HG03159 (cell line): ENCODE measurements around the gene LPP.

Experiments
- ATAC-seq: cut with Tn5 transposase; IDR thresholded peaks from one replicate; pipeline ENCODE4 v1.9.1; 2021; ENCODE audit warnings: mild to moderate bottlenecking, moderate library complexity; ENCODE audit not compliant: unreplicated experiment

The LPP gene

GRCh38 chr3:188533172-188533571 lies 379.2 kb downstream of the LPP start:
- ATAC-seq = no peak

DNA sequence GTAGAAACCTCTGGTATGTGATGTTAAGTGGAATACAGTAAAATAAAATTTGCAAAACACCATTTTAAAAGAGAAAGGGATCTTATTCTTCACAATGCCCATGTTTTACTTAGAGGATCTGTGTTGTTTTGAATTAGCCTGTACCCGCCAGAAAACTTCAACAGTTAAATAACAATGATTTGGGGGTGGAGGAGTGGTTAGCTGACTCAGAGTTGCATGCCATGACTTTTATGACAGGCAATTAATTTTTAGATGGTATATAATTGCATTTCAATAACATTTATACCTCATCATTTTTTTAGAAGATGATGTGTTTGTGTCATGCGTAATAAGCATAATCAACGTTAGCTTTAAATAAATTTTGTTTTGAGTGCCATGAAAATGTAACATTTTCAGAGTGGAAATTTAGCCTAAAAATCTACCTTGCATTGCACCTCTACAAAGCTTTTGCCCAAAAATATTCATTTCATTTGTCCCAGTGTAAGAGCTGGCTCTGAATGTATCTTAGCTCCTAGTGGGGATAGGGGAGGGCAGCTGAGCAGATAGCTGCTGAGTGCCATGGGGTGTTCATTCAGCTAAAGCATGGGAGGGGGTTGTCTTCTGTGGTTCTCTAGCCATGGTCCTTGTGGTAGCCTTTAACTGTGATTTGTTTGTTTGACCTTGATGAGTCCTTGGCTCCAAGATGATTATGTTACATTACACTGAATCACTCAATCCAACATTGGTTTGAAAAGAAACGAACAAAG lies 379.8 kb downstream of the LPP start:
- ATAC-seq = no peak

DNA sequence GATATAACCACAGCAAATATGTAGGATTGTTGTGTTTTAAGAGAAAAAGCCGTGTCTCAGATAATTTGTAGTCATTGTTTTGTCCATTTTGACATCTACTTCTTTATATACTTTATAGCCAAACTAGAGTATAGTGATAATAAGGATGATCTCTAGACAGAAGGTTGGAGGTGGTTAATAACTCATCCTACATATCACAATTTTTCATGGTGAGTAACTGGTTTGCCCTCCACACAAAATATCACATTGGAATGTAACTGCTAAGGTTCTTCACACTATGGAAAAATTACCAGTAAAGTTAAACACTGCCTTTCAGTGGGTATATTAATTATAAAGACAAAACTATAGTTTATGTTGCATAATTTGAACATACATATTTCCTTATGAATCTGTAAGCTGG lies 380.7 kb downstream of the LPP start:
- no peak for ATAC-seq

DNA sequence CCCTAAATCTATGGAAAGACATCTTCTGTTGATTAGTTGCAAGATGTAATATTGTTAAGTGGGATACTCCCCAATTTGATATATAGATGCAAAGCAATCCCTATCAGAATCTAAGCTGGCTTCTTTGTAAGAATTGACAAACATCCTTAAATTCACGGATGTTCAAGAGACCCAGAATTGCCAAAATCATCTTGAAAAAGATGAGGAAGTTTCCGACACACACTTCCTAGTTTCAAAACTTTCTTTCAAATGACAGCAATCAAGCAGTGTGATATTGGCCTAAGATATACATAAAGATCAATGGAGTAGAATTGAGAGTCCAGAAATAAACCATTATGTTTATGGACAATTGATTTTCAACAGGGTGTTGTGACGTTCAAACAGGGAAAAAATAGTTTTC lies 383.6 kb downstream of the LPP start:
- ATAC-seq = no peak

DNA sequence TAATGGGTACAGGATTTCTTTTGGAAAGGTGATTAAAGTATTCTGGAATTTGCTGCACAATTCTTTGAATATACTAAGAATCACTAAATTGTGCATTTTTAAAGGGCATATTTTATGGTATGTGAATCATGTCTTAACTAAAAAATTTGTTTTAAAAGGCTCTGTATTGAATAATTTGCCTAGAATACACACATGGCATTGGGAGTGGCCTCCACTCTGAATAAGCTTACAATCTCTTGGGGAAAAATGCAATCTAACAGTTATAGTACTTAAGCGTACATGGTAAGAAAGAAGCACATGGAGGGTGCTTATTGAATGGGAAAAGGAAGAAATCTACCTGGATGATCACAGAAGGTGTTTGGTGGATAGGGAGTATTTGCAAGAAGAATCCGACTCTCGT lies 385.1 kb downstream of the LPP start:
- ATAC-seq = no peak

DNA sequence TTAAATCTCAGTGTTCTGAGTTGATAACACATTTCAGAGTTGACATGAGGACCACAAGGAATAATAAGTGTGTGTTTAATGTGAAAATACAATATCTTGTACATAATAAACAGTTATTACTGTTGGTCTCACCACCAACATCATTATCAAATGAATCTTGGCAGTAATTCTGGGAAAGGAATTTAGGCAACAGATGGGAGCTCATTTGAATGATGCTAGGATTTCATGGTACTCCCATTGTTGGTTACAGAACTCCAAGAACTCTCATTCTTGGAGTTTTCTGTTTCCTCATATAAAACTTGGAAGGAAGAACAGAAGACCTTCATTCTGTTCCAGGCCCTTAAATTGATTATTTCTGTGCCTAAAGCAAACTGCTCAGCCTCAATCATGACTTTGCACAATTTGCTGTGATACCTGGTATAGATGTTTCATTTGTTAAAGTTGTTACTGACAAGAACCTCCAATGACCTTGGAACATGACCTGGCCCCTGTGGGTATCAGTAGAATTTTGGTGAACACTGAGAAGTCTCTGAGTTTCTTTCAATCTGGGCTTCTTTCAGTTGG lies 385.8 kb downstream of the LPP start:
- ATAC-seq = no peak

DNA sequence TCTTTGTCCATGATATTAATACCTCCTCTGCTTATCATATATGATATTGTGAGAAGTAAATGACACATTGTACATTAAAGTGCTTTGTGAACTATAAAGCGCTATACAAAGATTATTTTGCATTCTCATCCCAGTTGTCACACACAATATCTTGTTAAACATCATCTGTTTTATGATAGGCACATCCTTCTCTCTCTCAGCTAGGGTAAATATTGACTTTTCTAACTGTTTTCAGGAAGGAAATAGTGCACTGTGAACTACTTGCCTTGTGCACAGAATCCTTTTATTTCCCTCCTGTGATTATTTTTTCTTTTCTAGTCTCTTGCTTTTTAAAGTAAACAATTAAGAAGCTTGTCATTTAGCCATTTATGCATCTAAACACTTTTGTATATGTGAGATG lies 388.2 kb downstream of the LPP start:
- ATAC-seq = no peak

- no peak for ATAC-seq
These were observed 390.1 kb downstream of the LPP start for GRCh38 chr3:188544012-188544411.

DNA sequence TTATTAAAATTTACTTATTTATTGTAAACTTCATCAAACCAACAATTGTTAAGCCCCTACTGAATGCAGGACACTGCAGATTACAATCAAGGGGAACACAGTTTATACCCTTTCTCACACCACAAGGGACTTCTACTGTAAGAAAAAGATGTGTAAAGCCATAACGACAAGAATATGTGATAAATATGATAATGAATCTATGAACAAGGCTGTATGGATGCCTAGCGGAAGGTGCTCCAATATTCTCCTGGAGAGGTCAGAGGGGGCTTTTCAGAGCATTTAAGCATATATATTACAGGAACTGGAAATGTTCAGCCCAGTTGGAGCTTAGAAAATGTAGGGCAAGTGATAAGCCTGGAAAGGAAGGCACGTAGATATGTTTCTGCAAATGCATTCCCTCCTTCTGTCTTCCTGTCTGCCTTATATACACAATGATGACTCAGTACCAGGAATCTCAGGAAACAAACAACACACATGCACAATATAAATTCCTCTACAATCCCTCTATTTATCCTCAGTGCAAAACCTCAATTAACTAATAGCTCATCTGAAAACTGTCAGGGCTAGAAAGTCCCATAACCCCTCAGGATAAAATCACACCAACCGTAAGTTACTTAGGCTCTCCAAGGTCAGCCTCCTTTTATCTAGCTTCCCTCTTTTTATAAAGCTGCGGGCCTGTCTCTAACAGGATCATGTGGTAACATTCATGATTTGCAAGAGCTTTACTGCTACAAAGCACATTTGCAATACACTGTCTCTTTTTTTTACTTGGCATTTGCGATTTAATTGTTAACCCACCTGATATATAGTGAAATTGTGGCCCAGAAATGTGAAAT lies 393.1 kb downstream of the LPP start:
- no peak for ATAC-seq

GRCh38 chr3:188553569-188553968 lies 399.6 kb downstream of the LPP start:
- no peak for ATAC-seq

DNA sequence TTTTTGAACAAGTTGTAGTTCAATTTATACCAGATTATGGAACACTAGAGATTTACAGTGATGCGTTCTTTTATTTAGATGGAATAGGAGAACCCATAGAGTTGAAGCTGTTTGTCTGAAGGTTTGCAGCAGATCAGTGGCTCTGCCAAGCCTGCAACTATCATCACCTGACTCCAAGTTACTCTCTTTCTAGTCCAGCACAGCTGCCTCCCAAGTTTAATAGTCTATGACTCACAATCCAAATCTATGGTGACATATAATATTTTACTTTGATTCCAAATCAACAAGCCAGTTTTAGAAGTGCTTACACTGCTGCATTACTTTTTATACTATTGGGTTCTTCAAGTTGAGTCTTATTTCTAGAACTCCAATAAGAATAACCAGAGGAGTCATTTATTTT lies 400.4 kb downstream of the LPP start:
- no peak for ATAC-seq

DNA sequence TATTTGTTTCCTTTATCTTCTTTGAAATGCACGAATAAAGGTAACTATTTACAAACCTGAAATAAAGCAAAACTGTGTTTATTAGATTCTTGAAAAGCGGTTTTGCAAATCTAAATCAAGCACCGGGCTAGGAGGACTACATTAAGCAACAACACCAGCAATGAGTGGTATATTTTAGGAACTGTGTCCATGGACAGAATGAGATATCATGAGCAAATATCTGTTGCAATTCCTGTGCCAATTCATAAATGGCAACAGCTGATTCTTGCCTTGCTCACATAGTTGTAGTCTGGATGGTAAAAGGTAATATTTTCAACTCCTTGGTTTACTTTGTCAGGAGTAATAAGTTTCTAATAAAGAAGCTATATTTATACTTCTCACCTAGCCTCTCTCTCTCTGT lies 403.3 kb downstream of the LPP start:
- no peak for ATAC-seq

- no peak for ATAC-seq
These were observed 404.6 kb downstream of the LPP start for GRCh38 chr3:188558343-188559071.

DNA sequence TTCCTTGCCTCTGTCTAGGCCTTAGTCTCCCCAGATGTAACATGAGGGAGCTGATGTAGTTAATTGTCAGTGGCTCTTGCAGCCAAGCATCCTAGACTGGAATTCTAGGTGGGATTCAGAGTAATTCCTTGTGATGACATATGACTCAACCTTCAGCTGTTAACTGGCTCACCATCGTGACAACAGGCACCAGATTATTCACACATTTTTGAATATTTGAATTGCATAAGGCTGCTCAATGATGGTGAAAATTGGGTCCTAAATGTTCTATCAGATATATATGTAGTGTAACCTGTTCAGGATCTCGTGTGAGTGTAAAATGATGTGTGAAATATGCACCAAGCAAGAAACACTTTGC lies 405.1 kb downstream of the LPP start:
- ATAC-seq = no peak

GRCh38 chr3:188559856-188560255 lies 405.9 kb downstream of the LPP start:
- ATAC-seq = no peak

DNA sequence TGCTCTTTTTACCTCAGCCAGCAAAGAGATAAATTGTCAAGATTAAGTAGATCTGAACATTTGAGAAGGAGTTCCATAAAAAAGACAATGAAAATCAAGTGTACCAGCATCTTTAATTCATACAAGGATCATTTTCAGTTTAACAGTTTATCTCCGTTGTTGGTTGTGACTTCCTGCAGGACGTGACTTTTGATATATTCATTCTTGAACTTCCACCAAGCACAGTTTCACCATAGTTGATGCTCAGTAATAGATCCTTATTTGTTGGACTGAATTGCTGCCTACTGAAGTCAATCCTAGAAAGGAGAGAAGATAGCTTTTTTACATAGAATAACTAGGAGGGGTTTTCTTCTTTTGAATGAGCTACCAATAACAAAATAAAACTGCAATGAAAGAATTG lies 408.2 kb downstream of the LPP start:
- no peak for ATAC-seq

DNA sequence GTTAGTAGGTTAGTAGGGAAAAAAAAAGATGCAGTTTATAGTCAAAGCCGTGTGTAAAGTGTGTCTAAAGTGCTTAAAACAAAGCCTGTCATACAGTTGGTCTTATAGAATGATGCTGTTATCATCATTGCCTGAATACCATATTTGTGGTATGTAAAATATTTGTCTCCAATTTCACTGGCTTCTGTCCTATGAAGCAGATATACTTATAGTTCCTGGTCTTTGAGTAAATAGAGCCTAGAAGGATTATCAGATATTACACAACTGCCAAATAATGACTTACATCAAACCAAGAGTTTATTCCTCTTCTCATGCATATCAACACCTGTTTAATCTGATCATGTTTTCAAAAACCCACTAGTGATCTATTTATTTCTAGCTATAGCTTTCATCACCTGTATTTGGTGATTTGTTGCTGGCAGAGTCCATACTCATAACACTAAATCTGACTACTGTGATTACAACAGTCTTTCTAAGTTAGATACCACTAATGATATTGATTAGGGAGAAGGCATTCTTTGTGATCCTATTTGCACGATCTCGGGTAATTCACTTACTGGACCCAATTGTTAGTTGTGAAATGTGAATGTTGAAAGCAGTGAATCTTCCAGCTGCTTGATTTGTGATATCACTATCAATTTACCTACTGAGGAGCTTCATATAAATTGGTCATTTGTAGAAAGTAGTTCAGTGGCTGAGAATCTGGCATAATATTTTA lies 413.7 kb downstream of the LPP start:
- ATAC-seq = no peak

- no peak for ATAC-seq
These were observed 414.8 kb downstream of the LPP start for GRCh38 chr3:188568736-188569135.

- ATAC-seq = no peak
These were observed 417.7 kb downstream of the LPP start for GRCh38 chr3:188571531-188572095.

DNA sequence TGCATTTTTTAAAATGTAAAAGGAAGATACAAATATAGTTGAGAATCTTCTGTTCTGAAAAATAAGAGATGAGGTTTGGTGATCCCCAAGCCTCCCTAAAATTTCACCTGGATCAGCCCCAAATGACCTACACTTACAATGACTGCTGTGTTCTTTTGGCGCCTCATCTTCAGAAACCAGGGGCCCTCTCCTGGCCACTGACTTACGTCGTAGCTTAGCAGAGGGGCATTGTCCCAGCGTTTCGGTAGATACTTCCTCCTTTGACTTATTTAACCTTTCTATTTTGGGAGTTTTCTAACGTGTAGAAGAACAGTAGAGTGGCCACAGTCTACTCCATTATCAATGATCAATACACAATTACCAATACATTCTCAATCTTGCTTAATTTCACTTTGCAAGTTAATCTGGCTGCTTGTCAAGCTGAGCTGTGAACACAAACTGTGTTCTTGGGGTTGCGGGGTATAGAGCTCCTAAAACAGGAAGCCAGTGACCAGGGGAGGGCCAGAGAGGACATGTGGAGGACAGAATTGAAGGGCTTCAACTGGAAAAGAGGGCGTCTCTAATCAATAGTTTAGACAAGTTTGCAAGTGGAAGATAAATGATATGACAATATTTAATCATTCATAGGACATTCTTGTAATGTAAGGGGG lies 419.5 kb downstream of the LPP start:
- no peak for ATAC-seq
